ENCODE data around the gene MAP3K20.

GRCh38 chr2:173235947-173236803 lies 160.5 kb downstream of the MAP3K20 start:
- TF ChIP-seq CTCF (IDR thresholded peaks at IDR 0.05) (no peak), EP300 (IDR thresholded peaks at IDR 0.05) (no peak)
